Body of pancreas (tissue), 4 donors: ENCODE results near the gene FOXL3. TPM values are rescaled to one million over a fixed set of nuclear protein-coding genes. Genes with fewer than 3 reads are reported as not detected.

Experiments
- ATAC-seq: fragments of 150-250 bp; one replicate; pipeline ENCODE4 v1.9.1; 2016
- DNase-seq, 4 donors: peaks; one replicate each; pipeline ENCODE4 v3.0.0-alpha.2; 2019
- H3K27ac ChIP-seq, 4 donors: fragments of 200-600 bp; sonication (generic); 1 replicate in 3 of 4; 2 replicates in 1 of 4; pipeline versions ENCODE4 v1.5.1 to v1.6.1; 2016 to 2019; ENCODE audit warnings: mild to moderate bottlenecking in 1 of 4, mixed read lengths in 1 of 4, moderate library complexity in 1 of 4
- H3K27me3 ChIP-seq, 2 donors: fragments of 200-600 bp; sonication (generic); one replicate each; pipeline ENCODE4 v1.6.0; 2016; ENCODE audit warnings: mild to moderate bottlenecking in 1 of 2
- H3K36me3 ChIP-seq, 2 donors: fragments of 200-600 bp; sonication (generic); replicated peaks in 1 of 2; 2 replicates each; pipeline ENCODE4 v1.5.1; 2016; ENCODE audit warnings: low read depth in 2 of 2; ENCODE audit not compliant: insufficient read depth in 1 of 2
- H3K4me1 ChIP-seq: fragments of 200-600 bp; sonication (generic); one replicate; pipeline ENCODE4 v1.6.0; 2016
- H3K4me3 ChIP-seq, 2 donors: fragments of 200-600 bp; sonication (generic); 1 replicate in 1 of 2; 2 replicates in 1 of 2; pipeline ENCODE4 v1.5.1; 2016 to 2019
- H3K9me3 ChIP-seq, 3 donors: fragments of 200-600 bp; sonication (generic); 1 replicate in 2 of 3; 2 replicates in 1 of 3; pipeline ENCODE4 v1.5.1; 2016
- CTCF ChIP-seq, 7 experiments: fragments of 450-650 bp in 4 of 7; fragments of 200-600 bp in 3 of 7; sonication (generic) in 3 of 7; IDR thresholded peaks; one replicate each; pipeline ENCODE4 v1.5.1; 2016 to 2019; ENCODE audit warnings: antibody characterized with exemption in 7 of 7
- POLR2A ChIP-seq, 3 donors: fragments of 450-650 bp; IDR thresholded peaks; one replicate each; pipeline ENCODE4 v1.6.1; 2016; ENCODE audit warnings: antibody characterized with exemption in 3 of 3, mild to moderate bottlenecking in 2 of 3
- WGBS, 2 donors: methylation state at CpG; one replicate each; pipeline ENCODE4 v1.1.5; 2017; 5-methylcytosine and 5-hydroxymethylcytosine counted together
- intact Hi-C: fragments of 100-400 bp; cut with DNase I; formaldehyde crosslinking; loops from one replicate; pipeline ENCODE4 v1.15.1; 2023
- total RNA-seq, 2 donors: library from RNA; depleted of rRNA; stranded (reverse); fragments of >200 nt; gene quantifications; one replicate each; pipeline ENCODE4 v1.1.0, GENCODE V29; 2016

FOXL3 gene
- total RNA-seq, 2 donors from 2014 or later = not detected

GRCh38 chr7:244974-245373 lies 45.0 kb upstream of the FOXL3 start:
- ATAC-seq (no peak), DNase-seq (no peak)
- Histone ChIP-seq H3K9me3 (no peaks in the 10 kb centered on the region), H3K27me3 (no peaks in the 10 kb centered on the region), H3K4me1 (no peaks in the 10 kb centered on the region), H3K27ac (no peak overlapping the region), H3K36me3 (no peaks in the 10 kb centered on the region), H3K4me3 (no peak overlapping the region)
- intact Hi-C loops = no loop called here
- WGBS, 2 donors = 85 to 96% methylated on average over 13 to 22 of the region's 22 CpGs
- no peak for TF ChIP-seq POLR2A (IDR thresholded peaks at IDR 0.05)
- no peak for TF ChIP-seq CTCF (IDR thresholded peaks at IDR 0.05)

DNA sequence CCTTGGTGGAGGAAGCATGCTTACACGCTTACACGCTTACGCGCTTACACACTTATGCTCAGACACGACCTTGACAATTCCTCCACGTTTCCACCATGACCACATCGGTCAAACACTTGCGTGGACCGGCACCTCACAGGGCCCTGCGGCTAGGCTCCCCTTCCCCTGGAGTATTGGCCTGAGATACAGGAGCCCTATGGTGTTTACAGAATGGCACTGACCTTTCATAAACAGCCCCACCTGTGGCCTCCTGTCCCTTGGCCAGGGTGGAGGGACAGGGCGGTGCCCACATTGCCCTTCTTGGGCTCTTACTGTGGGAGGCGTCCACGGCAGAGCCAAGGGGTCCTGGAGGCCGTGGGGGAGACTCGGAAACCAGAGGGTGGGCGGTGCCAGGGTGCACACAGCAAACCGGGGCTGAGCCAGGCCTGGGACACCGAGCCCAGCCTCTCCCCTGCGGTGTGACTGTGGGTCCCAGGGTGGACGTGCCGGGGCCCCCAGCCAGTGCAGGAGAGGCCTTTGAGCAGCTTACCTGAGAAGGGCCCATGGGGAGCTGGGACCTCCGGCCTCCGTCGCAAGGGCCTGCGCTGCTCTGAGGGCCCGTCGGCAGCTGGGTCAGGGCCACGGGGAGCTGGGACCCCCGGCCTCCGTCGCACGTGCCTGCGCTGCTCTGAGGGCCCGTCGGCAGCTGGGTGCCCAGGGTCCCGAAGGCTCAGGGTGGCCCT lies 44.2 kb upstream of the FOXL3 start:
- no peak for ATAC-seq
- intact Hi-C loops = no loop called here
- Histone ChIP-seq H3K4me1 (no peaks in the 10 kb centered on the region), H3K27me3 (no peaks in the 10 kb centered on the region), H3K27ac (no peak overlapping the region), H3K4me3 (no peak overlapping the region), H3K36me3 (no peaks in the 10 kb centered on the region), H3K9me3 (no peaks in the 10 kb centered on the region)
- no peak for TF ChIP-seq CTCF (IDR thresholded peaks at IDR 0.05)
- TF ChIP-seq POLR2A (IDR thresholded peaks at IDR 0.05) = no peak
- DNase-seq = no peak
- 93 to 95% methylated on average over 18 to 35 of the region's 36 CpGs for WGBS, 2 donors

- ATAC-seq = no peak
- H3K4me3 ChIP-seq = no peak overlapping the region
- no peak for DNase-seq
- H3K36me3 ChIP-seq = no peaks in the 10 kb centered on the region
- no peaks in the 10 kb centered on the region for H3K4me1 ChIP-seq
- TF ChIP-seq CTCF (IDR thresholded peaks at IDR 0.05) (no peak), POLR2A (IDR thresholded peaks at IDR 0.05) (no peak)
- WGBS, 2 donors = 92 to 93% methylated on average over 22 of the region's 22 CpGs
- H3K9me3 ChIP-seq = no peaks in the 10 kb centered on the region
- no peak overlapping the region for H3K27ac ChIP-seq
- H3K27me3 ChIP-seq = no peaks in the 10 kb centered on the region
- intact Hi-C loops = no loop called here
These were observed 43.5 kb upstream of the FOXL3 start for GRCh38 chr7:246451-246850.

DNA sequence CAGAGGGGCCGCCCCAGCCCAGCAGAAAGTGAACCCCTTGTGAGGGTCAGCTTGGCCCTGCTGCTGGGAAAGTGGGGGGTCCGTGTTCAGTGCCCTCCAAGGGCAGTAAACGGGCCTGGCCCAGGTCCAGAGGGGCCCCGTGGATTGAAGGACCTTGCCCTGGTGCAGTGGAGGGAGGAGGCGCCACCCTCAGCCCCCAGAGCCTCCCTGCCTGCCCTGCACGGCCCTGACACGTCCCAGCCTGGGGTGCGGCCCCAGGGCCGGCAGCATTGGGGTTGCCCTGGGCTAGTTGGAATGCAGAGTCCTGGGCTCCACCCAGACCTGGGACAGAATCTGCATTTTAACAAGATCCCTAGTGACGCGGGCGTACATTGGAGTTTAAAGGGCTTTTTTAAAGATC lies 42.8 kb upstream of the FOXL3 start:
- Histone ChIP-seq H3K27me3 (no peaks in the 10 kb centered on the region), H3K36me3 (no peaks in the 10 kb centered on the region), H3K4me1 (no peaks in the 10 kb centered on the region), H3K4me3 (no peak overlapping the region), H3K27ac (no peak overlapping the region), H3K9me3 (no peaks in the 10 kb centered on the region)
- intact Hi-C loops = no loop called here
- ATAC-seq (no peak), DNase-seq (no peak)
- TF ChIP-seq CTCF (IDR thresholded peaks at IDR 0.05) (no peak), POLR2A (IDR thresholded peaks at IDR 0.05) (no peak)
- 95% methylated on average over 8 to 10 of the region's 12 CpGs for WGBS, 2 donors

DNA sequence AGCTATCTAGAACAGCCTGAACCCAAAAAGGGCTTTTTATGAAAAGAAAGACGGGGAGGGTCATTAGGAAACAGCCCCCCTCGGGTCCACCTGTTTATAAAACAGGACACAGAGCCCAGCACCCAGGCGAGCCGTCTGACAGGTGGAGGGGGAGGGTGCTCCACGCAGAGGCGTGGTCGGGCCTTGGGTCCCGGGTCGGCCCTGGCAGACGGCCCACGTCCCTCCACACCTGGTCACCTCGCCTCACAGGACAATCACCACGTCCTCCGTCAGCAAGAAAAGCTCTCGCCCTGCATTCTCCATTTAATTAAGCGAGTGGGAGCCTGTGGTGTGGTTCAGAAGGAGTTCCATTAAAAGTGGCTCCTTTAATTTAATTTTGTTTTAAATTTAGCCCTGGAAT lies 42.3 kb upstream of the FOXL3 start:
- Histone ChIP-seq H3K36me3 (no peaks in the 10 kb centered on the region), H3K4me1 (no peaks in the 10 kb centered on the region), H3K27me3 (no peaks in the 10 kb centered on the region), H3K9me3 (no peaks in the 10 kb centered on the region), H3K4me3 (no peak overlapping the region), H3K27ac (no peak overlapping the region)
- ATAC-seq = no peak
- DNase-seq = no peak
- TF ChIP-seq CTCF (IDR thresholded peaks at IDR 0.05) = no peak
- TF ChIP-seq POLR2A (IDR thresholded peaks at IDR 0.05) = no peak
- intact Hi-C loops = no loop called here
- WGBS, 2 donors = 84 to 86% methylated on average over 16 of the region's 16 CpGs
